Posterior vena cava (tissue), 2 donors: ENCODE measurements around the gene C1orf56. TPM values are rescaled to one million over a fixed set of nuclear protein-coding genes. Genes with fewer than 3 reads are reported as not detected.

Experiments
- DNase-seq: peaks from one replicate; pipeline ENCODE4 v3.0.0-alpha.2; 2020; ENCODE audit warnings: low spot score
- intact Hi-C, 2 donors: fragments of 100-400 bp; cut with DNase I; formaldehyde crosslinking; loops; one replicate each; pipeline versions ENCODE4 v1.14.1 to v1.14.2; 2022 to 2023
- total RNA-seq, 2 donors: library from RNA; stranded (reverse); fragmentation: NEBNext Ultra II Directional; extraction: Animal tissue kit (Norgen Biotek cat#: 25700); gene quantifications; one replicate each; pipeline ENCODE4 v1.2.1, GENCODE V29; 2021
- donor health status: DM: yes; HTN: yes; CAD: no.
- donor health status: DM: yes; HTN: yes; CAD: no.

C1orf56 gene
- total RNA-seq, 2 donors from 2014 or later: 3.3 to 4.6 TPM

DNA sequence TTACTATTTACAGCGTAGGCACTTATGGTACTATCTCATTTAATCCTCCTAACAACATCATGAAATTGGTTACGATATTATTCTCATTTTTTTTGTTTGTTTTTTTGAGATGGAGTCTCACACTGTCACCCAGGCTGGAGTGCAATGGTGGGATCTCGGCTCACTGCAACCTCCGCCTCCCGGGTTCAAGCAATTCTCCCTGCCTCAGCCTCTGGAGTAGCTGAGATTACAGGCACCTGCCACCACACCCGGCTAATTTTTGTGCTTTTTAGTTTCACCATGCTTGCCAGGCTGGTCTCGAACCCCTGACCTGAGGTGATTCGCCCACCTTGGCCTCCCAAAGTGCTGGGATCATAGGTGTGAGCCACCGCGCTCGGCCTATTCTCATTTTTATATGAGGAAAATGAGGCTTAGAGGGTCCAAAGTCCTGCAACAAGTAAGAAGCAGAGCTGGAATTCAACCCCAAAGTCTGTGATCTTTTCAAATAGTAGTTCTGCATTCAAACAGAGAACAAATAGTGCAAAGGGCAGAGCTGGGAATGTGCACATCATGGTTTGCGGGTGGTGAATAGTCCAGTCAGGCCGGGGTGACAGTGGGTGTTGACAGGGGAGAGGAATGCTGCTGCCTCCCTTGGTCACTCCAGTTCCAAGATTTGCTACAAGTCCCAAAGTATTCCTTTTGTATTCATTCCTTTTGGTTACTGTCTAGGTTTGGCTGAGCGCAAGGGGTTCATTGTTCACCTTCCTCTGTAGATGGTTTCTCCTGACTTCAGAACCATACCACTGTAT is 34.7 kb upstream of the C1orf56 start:
- DNase-seq: no peak
- intact Hi-C loops: no loop called here

- intact Hi-C loops: no loop called here
- no peak for DNase-seq
These were observed 34.0 kb upstream of the C1orf56 start for GRCh38 chr1:151013518-151013917.

DNA sequence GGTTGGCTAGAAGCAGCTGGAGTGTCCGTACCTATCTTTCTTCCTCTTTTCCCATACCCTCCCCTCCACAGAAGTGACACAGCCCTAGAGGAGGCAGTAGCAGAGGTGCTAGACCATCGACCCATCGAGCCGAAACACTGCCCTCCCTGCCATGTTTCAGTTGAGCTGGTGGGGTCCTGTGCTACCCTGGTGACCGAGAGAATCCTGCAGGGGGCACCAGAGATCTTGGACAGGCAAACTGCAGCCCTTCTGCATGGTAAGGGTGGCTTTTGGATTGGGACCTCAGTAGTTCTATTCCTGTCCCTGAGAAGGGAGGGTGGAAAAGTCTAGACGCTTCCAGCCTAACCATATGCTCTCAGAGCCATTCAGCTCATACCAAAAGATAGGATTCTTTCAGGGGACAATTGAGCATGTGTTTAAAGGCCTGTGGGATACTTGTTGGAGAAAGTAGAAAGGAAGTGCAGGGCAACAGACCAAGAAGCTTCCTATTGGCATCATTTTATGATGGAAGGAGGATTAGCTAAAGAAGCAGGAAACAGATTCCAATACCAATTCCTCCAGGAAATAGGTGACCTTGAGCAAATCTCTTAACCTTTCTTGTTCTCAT is 22.9 kb upstream of the C1orf56 start:
- intact Hi-C loops: loop anchor here in 1 of 2 donors (2.0 kb wide), 1 partner anchor 14 kb away; no protein-coding TSS in a partner anchor
- DNase-seq: peak; percentile 91

DNA sequence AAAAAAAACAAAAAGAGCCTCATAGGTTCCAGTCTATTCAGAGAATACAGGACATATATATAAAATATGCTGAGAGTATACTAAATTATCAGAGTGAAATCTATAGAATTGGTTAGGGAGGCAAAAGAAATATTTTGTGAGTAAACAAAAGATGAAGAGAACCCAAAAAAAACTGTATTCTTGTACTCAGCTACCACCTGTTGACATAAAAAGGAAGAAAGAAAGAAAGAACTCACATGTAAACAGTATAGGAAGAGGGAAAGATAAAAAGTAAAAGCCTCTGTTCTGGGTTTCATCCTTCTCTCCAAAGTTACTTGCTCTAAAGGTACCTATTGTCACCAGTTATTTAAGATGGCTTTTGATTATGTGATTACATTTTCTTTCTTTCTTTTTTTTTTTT is 21.1 kb upstream of the C1orf56 start:
- intact Hi-C loops: no loop called here
- DNase-seq: no peak

GRCh38 chr1:151032164-151032563 is 15.4 kb upstream of the C1orf56 start:
- intact Hi-C loops: no loop called here
- no peak for DNase-seq

DNA sequence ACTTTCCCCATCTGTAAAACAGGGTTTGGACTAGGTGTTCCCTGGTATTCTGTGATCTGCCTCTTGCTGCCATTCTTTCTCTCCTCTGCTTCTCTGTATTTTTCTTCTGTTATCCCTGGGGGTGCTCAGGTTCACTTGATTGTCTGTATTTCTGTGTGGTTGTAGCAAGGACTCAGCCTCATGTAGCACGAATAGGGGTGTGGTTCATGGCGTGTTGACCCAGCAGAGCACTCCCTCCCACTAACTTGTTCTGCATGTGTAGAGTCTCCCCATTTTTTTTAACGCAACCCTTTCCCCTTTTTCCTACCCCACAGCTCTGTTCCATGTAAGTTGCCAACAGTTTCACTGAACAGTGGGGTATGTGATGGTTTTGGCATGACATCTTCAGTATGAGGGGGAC is 12.4 kb upstream of the C1orf56 start:
- intact Hi-C loops: no loop called here
- DNase-seq: no peak

DNA sequence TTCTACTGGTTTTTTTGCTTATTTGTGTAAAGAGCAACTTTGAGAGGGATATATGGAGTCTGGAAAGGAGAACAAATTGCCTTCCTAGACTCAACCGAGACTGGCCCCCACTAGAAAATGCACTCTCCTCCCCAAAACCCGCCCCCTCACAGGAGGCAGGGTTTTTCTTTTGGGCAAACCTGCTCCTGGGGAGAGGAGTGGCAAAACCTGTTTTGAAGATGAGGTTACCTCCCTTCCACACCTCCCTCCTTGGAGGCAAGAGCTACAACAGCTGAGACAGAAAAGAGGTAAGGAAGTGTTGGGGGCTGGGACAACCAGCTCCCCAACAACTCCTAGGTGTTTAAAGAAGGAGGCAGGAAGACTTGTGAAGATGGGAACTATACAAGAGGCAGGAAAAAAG is 11.2 kb upstream of the C1orf56 start, which contains the start of gene BNIPL:
Gene BNIPL, plus strand, starts transcription at position 231 of the 400 bp plus-strand sequence. Its CDS starts 140 bp downstream, at position 371.
- intact Hi-C loops: no loop called here
- DNase-seq: no peak

GRCh38 chr1:151037032-151037431 is 10.5 kb upstream of the C1orf56 start:
- intact Hi-C loops: no loop called here
- no peak for DNase-seq

GRCh38 chr1:151039521-151039920 is 8.0 kb upstream of the C1orf56 start:
- no peak for DNase-seq
- intact Hi-C loops: no loop called here

DNA sequence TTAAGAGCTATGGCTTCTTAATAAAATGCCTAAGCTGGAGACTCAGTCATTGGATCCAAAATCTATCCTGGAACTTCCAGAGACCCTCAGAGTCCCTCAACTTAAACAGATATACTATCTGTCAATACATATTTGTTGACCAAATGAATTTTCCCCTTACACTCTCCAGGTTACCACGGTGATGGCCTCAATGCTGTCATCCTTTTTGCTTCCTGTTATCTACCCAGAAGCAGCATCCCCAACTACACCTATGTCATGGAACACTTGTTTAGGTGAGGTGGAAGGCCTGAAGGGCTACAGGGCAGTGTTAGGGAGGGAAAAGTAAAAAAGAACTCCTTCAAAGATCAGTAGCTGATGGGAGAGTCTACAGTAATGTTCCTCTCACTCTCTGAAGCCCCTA is 4.4 kb upstream of the C1orf56 start:
- no peak for DNase-seq
- intact Hi-C loops: no loop called here

- intact Hi-C loops: no loop called here
- DNase-seq: peak; percentile 88
These were observed 534 bp downstream of the C1orf56 start for GRCh38 chr1:151047925-151048644.

DNA sequence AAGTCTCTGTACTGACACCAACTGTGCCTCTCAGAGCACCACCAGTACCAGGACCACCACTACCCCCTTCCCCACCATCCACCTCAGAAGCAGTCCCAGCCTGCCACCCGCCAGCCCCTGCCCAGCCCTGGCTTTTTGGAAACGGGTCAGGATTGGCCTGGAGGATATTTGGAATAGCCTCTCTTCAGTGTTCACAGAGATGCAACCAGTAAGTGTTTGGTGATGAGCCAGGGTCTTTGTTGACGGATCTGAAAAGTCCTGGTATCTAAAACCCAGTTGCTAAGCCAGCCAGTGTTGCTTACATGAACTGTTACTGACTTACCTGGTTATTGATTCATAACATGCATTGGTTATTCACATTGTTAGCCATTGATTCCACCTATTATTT is 1.1 kb downstream of the C1orf56 start:
- no peak for DNase-seq
- intact Hi-C loops: no loop called here

- intact Hi-C loops: no loop called here
- DNase-seq: no peak
These were observed 1.9 kb downstream of the C1orf56 start for GRCh38 chr1:151049458-151049857.

DNA sequence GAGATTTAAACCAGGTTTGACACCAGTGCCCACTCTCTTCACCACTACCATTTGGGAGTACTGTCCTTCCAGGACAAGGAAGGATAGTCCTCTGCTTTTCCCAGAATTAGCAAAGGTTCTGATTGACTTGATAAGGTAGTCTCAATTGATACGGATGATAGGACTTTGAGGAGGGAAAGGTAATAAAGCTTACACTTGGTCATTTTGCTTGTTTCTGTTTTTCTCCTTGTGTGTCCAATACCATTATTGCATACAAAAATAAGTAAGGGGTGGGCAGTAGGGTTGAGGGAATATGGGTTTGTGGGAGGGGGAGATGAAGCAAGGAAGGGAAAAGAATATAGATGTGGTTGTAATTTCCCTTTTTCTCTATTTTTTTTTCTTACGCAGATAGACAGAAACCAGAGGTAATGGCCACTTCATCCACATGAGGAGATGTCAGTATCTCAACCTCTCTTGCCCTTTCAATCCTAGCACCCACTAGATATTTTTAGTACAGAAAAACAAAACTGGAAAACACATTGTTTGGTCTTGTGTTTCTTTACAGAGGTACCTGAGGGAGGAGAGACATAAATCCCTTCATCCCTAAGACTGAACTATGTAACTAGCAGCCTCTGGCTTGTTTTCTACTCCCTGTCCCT is 2.6 kb downstream of the C1orf56 start:
- no peak for DNase-seq
- intact Hi-C loops: no loop called here

DNA sequence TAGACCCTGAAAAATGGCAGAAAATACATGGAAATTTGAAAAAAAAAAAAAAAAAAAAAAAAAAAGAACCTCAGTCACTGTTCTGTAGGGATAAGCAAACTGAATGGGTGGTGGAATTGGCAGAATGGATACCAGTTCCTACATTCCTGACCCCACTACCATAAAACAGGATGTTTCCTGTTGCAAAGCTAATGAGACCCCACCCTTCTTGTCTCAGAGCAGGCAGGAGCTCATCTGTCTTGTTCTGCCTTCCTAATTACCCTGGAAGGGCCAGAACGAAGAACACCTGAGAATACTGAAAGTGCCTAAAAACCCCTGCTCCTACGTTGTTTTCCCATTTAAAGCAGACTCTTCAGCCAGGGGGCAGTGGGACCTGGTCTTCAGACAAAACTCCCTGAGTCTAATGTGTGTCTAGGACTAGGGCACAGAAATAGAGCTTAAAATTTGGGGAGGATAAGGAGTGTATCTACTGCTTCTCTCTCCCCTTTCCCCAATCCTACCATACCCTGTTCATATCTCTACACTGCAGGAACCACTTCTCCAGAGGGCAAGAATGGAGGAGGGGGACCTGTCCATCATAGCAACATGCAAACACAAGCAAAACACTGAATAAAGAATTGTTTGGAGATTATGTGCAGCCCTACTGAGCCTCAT is 3.9 kb downstream of the C1orf56 start:
- DNase-seq: no peak
- intact Hi-C loops: no loop called here

- intact Hi-C loops: no loop called here
- no peak for DNase-seq
These were observed 7.5 kb downstream of the C1orf56 start for GRCh38 chr1:151054971-151055547.

DNA sequence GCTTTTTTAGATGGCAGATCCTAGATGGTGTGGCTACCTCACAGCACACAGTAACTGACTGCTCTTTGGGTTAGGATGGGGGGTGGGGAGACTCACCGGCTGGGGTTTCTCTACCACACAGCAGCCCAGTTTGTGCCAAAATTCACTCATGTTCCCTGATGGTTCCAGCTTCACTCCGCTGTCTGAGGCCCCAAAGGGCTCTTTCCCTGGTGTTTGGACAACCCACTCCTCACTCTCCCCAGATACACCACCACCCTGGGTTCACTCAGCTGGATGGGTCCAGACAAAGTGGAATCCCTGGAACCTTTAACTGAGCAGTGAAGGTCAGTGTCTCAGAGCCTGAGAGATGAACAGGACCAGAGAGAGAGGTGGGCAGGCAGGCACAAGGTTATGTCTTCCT is 8.0 kb downstream of the C1orf56 start:
- no peak for DNase-seq
- intact Hi-C loops: no loop called here

DNA sequence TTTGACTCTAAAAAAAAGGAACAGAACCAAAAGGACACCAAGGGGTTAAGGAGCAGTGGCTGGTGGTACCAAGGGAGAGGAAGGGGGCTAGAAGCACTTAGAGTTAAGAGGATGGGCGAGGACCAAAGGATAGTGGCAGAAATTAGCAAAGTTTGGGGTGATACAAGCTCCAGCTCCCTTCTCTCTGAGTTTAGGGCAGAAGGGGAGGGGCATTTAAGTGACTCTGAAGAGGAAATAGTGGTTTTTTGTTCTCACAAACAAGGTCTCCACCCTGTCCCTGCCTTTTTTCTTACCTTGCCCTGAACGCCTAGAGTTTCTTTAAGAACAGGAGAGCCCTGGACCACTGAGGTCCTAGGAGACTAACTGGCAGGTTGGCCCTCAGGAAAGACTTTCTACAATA is 8.6 kb downstream of the C1orf56 start:
- intact Hi-C loops: no loop called here
- DNase-seq: no peak

DNA sequence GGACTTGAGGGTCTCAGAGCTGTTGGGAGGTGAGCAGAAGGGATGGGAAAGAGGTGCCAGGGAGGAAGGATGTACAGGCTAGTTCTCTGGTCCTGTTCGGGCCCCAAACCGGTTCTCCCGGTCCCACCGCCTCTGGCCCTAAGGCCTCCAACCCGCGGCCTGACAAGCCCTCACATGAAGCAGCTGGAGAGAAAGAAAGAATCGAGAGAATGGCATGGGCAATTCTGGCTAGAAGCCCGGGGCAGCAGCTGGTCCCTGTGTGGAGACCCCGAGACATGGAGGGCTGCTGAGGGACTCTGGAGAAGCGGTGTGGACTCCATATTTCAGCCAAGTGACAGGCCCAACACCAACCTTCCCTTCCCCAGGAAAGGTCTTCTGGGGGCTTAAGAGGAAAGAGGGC is 11.1 kb downstream of the C1orf56 start:
- intact Hi-C loops: no loop called here
- DNase-seq: no peak
